ENCODE measurements around the gene PHETA2. TPM values are rescaled to one million over a fixed set of nuclear protein-coding genes. Genes with fewer than 3 reads are reported as not detected.

PHETA2 gene
- total RNA-seq, 1 donor from 2014 or later = 3.5 TPM

GRCh38 chr22:42079319-42080251, 5.5 kb downstream of the PHETA2 start, which contains the start of gene SMDT1:
SMDT1 (plus strand) TSS chr22:42079700; CDS start chr22:42079769, 69 bp downstream.
- Mint-ChIP-seq H3K27me3 (ENCODE audit: unreplicated experiment) (peaks cover 9% of the 10 kb centered on the region), H3K27ac (ENCODE audit: unreplicated experiment) (peak within 1 kb of the TSS; percentile 86), H3K4me3 (ENCODE audit: unreplicated experiment) (peak within 1 kb of the TSS; percentile 97), H3K9me3 (ENCODE audit: unreplicated experiment) (no peaks in the 10 kb centered on the region), H3K36me3 (ENCODE audit: low read depth, unreplicated experiment) (peaks cover 14% of the 10 kb centered on the region), H3K4me1 (ENCODE audit: unreplicated experiment) (peaks cover 25% of the 10 kb centered on the region)
- peak; percentile 97 for DNase-seq (ENCODE audit: low spot score)
- TF ChIP-seq, protein P1, sequence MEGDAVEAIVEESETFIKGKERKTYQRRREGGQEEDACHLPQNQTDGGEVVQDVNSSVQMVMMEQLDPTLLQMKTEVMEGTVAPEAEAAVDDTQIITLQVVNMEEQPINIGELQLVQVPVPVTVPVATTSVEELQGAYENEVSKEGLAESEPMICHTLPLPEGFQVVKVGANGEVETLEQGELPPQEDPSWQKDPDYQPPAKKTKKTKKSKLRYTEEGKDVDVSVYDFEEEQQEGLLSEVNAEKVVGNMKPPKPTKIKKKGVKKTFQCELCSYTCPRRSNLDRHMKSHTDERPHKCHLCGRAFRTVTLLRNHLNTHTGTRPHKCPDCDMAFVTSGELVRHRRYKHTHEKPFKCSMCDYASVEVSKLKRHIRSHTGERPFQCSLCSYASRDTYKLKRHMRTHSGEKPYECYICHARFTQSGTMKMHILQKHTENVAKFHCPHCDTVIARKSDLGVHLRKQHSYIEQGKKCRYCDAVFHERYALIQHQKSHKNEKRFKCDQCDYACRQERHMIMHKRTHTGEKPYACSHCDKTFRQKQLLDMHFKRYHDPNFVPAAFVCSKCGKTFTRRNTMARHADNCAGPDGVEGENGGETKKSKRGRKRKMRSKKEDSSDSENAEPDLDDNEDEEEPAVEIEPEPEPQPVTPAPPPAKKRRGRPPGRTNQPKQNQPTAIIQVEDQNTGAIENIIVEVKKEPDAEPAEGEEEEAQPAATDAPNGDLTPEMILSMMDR (IDR thresholded peaks at IDR 0.05; ENCODE audit: unreplicated experiment) = no peak

- H3K36me3 Mint-ChIP-seq (ENCODE audit: low read depth, unreplicated experiment) = peaks cover 14% of the 10 kb centered on the region
- peaks cover 5% of the 10 kb centered on the region for H3K27me3 Mint-ChIP-seq (ENCODE audit: unreplicated experiment)
- H3K4me3 Mint-ChIP-seq (ENCODE audit: unreplicated experiment) = peak overlapping the region; percentile 97
- TF ChIP-seq, protein P1 (IDR thresholded peaks at IDR 0.05; ENCODE audit: unreplicated experiment) = no peak
- no peak for DNase-seq (ENCODE audit: low spot score)
- no peaks in the 10 kb centered on the region for H3K9me3 Mint-ChIP-seq (ENCODE audit: unreplicated experiment)
- peaks cover 25% of the 10 kb centered on the region for H3K4me1 Mint-ChIP-seq (ENCODE audit: unreplicated experiment)
- H3K27ac Mint-ChIP-seq (ENCODE audit: unreplicated experiment) = peak overlapping the region; percentile 84
Observed at GRCh38 chr22:42080287-42080686, 6.2 kb downstream of the PHETA2 start.

DNA sequence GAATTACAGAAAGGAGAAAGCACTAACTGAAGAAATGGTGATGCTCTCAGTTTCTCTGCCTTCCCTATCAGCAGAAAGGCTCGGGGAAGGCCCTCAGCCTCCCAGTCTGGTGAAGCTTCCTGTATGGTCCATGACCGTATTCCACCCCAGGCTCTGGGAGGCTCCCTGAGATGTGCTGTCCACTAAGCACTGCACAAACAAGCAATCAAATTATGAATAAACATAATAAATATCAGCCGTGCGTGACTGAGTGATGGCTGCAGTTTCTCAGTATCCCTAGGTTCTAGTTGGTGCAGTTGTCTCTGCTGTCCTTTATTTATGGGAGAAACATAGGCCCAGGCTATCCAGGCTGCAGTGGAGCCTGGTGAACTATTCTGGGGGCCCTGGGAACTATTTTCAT, 9.1 kb downstream of the PHETA2 start:
- DNase-seq (ENCODE audit: low spot score) = no peak
- H3K4me3 Mint-ChIP-seq (ENCODE audit: unreplicated experiment) = no peak overlapping the region

DNA sequence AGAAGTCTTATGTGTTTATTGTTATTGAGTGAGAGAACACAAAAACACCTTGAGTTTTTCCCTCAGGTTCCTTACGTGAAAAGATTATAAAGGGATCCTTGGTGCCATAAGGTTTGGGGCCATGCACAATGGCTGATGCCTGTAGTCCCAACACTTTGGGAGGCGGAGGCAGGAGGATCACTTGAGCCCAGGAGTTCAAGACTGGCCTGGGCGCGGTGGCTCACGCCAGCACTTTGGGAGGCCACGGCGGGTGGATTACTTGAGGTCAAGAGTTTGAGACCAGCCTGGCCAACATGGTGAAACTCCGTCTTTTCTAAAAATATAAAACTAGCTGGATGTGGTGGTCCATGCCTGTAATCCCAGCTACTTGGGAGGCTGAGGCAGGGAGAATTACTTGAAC, 10.8 kb downstream of the PHETA2 start:
- H3K4me3 Mint-ChIP-seq (ENCODE audit: unreplicated experiment) = no peak overlapping the region
- H3K27me3 Mint-ChIP-seq (ENCODE audit: unreplicated experiment) = peaks cover 2% of the 10 kb centered on the region
- TF ChIP-seq, protein P1 (IDR thresholded peaks at IDR 0.05; ENCODE audit: unreplicated experiment) = no peak
- no peaks in the 10 kb centered on the region for H3K9me3 Mint-ChIP-seq (ENCODE audit: unreplicated experiment)
- H3K27ac Mint-ChIP-seq (ENCODE audit: unreplicated experiment) = no peak overlapping the region
- no peak for DNase-seq (ENCODE audit: low spot score)
- peaks cover 15% of the 10 kb centered on the region for H3K4me1 Mint-ChIP-seq (ENCODE audit: unreplicated experiment)
- H3K36me3 Mint-ChIP-seq (ENCODE audit: low read depth, unreplicated experiment) = peaks cover 26% of the 10 kb centered on the region

More for the DNA sequence above, 9.1 kb downstream of the PHETA2 start:
- Mint-ChIP-seq H3K36me3 (ENCODE audit: low read depth, unreplicated experiment) (peaks cover 17% of the 10 kb centered on the region), H3K27ac (ENCODE audit: unreplicated experiment) (no peak overlapping the region), H3K27me3 (ENCODE audit: unreplicated experiment) (peaks cover 5% of the 10 kb centered on the region), H3K9me3 (ENCODE audit: unreplicated experiment) (no peaks in the 10 kb centered on the region), H3K4me1 (ENCODE audit: unreplicated experiment) (peaks cover 19% of the 10 kb centered on the region)
- TF ChIP-seq, protein P1 (IDR thresholded peaks at IDR 0.05; ENCODE audit: unreplicated experiment) = no peak

DNA sequence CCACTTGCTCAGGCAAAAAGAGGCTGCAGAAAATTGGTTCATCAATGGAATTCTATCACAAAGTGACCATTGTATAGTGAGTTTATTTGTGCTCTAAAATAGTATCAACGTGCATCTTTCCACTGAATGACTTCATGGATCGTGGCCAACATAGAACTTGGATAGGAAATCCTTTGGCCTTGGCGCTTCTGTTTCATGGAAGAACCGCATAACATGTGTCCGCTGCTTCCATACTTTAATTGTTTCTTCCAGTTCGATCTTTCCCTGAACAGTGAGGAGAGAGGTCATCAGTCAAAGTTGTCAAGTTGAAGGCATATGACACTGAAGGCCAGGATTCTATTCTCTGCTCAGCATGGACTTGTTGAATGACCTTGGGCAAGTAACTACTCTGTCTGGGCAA, 12.0 kb downstream of the PHETA2 start:
- no peak for DNase-seq (ENCODE audit: low spot score)
- H3K27ac Mint-ChIP-seq (ENCODE audit: unreplicated experiment) = no peak overlapping the region
- TF ChIP-seq, protein P1 (IDR thresholded peaks at IDR 0.05; ENCODE audit: unreplicated experiment) = no peak
- H3K4me3 Mint-ChIP-seq (ENCODE audit: unreplicated experiment) = peak overlapping the region; percentile 31
- H3K36me3 Mint-ChIP-seq (ENCODE audit: low read depth, unreplicated experiment) = peaks cover 26% of the 10 kb centered on the region
- peaks cover 8% of the 10 kb centered on the region for H3K4me1 Mint-ChIP-seq (ENCODE audit: unreplicated experiment)
- H3K27me3 Mint-ChIP-seq (ENCODE audit: unreplicated experiment) = peaks cover 2% of the 10 kb centered on the region
- H3K9me3 Mint-ChIP-seq (ENCODE audit: unreplicated experiment) = no peaks in the 10 kb centered on the region

All from endothelial cell (in vitro differentiated cells).